GM12865 (cell line): ENCODE data around the gene RAP1GAP2.

Source experiments
- DNase-seq: peaks from one replicate; pipeline ENCODE4 v3.0.0; 2010; ENCODE audit warnings: low read depth
- H3K4me3 ChIP-seq: 2 replicates; pipeline ENCODE4 v1.5.1; 2011; ENCODE audit warnings: mild to moderate bottlenecking, low read depth, low read length, control low read depth
- CTCF ChIP-seq: IDR thresholded peaks from 2 replicates; pipeline ENCODE4 v1.5.1; 2011; ENCODE audit warnings: low read length, control low read depth, low read depth, inconsistent platforms; ENCODE audit not compliant: insufficient read depth; ENCODE audit errors: missing control alignments

Gene RAP1GAP2

GRCh38 chr17:2911035-2911754 is 115.0 kb downstream of the RAP1GAP2 start:
- no peak for TF ChIP-seq CTCF
- no peak for DNase-seq
- H3K4me3 ChIP-seq: no peak overlapping the region

- no peak for DNase-seq
- TF ChIP-seq CTCF: no peak
Measured at GRCh38 chr17:2911755-2912111, 115.5 kb downstream of the RAP1GAP2 start.

GRCh38 chr17:2912754-2913153 is 116.5 kb downstream of the RAP1GAP2 start:
- no peak for DNase-seq
- TF ChIP-seq CTCF: no peak
- no peak overlapping the region for H3K4me3 ChIP-seq

More at GRCh38 chr17:2911755-2912111, 115.5 kb downstream of the RAP1GAP2 start:
- H3K4me3 ChIP-seq: no peak overlapping the region

GRCh38 chr17:2916461-2916860 is 120.2 kb downstream of the RAP1GAP2 start:
- no peak for DNase-seq
- TF ChIP-seq CTCF: no peak
- no peak overlapping the region for H3K4me3 ChIP-seq

- TF ChIP-seq CTCF: no peak
- H3K4me3 ChIP-seq: no peak overlapping the region
- DNase-seq: no peak
Measured at GRCh38 chr17:2921443-2921842, 125.2 kb downstream of the RAP1GAP2 start.

GRCh38 chr17:2924211-2924610 is 128.0 kb downstream of the RAP1GAP2 start:
- H3K4me3 ChIP-seq: no peak overlapping the region
- TF ChIP-seq CTCF: no peak
- DNase-seq: no peak

- no peak for DNase-seq
- no peak for TF ChIP-seq CTCF
- no peak overlapping the region for H3K4me3 ChIP-seq
Measured at GRCh38 chr17:2925011-2925410, 128.8 kb downstream of the RAP1GAP2 start.
